HepG2 (cell line): ENCODE results near the gene RNPC3.
"Not testable (repeated sequence)": the region's sequence is repeated elsewhere in the genome, so short reads cannot be mapped to it uniquely, and the experiment has no call there.

Experiments
- BRF2 ChIP-seq: sonication (generic); formaldehyde crosslinking; IDR thresholded peaks from 2 replicates; pipeline ENCODE4 v1.8.1; 2022; ENCODE audit warnings: mild to moderate bottlenecking, missing genetic modification reagents
- CEBPB ChIP-seq: IDR thresholded peaks from 2 replicates; pipeline ENCODE4 v1.6.1; 2011; ENCODE audit warnings: low read depth, low read length, improper control_type of control experiment, borderline replicate concordance
- CTCF ChIP-seq: sonication (generic); formaldehyde crosslinking; IDR thresholded peaks from 2 replicates; pipeline ENCODE4 v1.5.0; 2020; ENCODE audit warnings: mild to moderate bottlenecking, missing genetic modification reagents, moderate library complexity
- EZH2 ChIP-seq: conservative IDR thresholded peaks from 2 replicates; pipeline ENCODE4 v1.6.1; 2012; ENCODE audit warnings: mild to moderate bottlenecking, low read depth, low read length, moderate library complexity
- HNRNPLL ChIP-seq: fragments of 200-400 bp; formaldehyde crosslinking; IDR thresholded peaks from 2 replicates; pipeline ENCODE4 v1.6.1; 2017; ENCODE audit warnings: mild to moderate bottlenecking, low read depth, low read length; ENCODE audit not compliant: poor library complexity, severe bottlenecking
- MIXL1 ChIP-seq: IDR thresholded peaks from 2 replicates; pipeline ENCODE4 v1.6.1; 2016
- NPAS2 ChIP-seq: sonication (generic); formaldehyde crosslinking; IDR thresholded peaks from 2 replicates; pipeline ENCODE4 v1.8.0; 2022; ENCODE audit warnings: mild to moderate bottlenecking, missing genetic modification reagents, borderline replicate concordance
- POGZ ChIP-seq: sonication (generic); formaldehyde crosslinking; IDR thresholded peaks from 2 replicates; pipeline ENCODE4 v1.4.0; 2020; ENCODE audit warnings: mild to moderate bottlenecking, missing genetic modification reagents
- POLR2G ChIP-seq: fragments of 200-400 bp; formaldehyde crosslinking; IDR thresholded peaks from 2 replicates; pipeline ENCODE4 v1.6.1; 2018; ENCODE audit warnings: mild to moderate bottlenecking, low read depth, low read length, moderate library complexity
- TRIM22 ChIP-seq: fragments of 450-650 bp; IDR thresholded peaks from 2 replicates; pipeline ENCODE4 v1.6.1; 2017
- ZBTB1 ChIP-seq: sonication (generic); formaldehyde crosslinking; IDR thresholded peaks from 2 replicates; pipeline ENCODE4 v1.4.0; 2020; ENCODE audit warnings: missing genetic modification reagents, borderline replicate concordance
- ZFX ChIP-seq: sonication (generic); formaldehyde crosslinking; IDR thresholded peaks from 2 replicates; pipeline ENCODE4 v1.4.0; 2020; ENCODE audit warnings: mild to moderate bottlenecking, low read depth, missing genetic modification reagents, moderate library complexity
- ZNF205 ChIP-seq: IDR thresholded peaks from 2 replicates; pipeline ENCODE4 v1.6.1; 2018; ENCODE audit warnings: missing biosample characterization, missing genetic modification reagents

- TF ChIP-seq CTCF (CRISPR knock-in tag); POLR2G; ZBTB1 (CRISPR knock-in tag); HNRNPLL; ZFX (CRISPR knock-in tag); POGZ (CRISPR knock-in tag); MIXL1 (CRISPR knock-in tag); EZH2; TRIM22; BRF2 (CRISPR knock-in tag); ZNF205 (CRISPR knock-in tag); NPAS2 (CRISPR knock-in tag); CEBPB: not testable (repeated sequence)
Measured at GRCh38 chr1:103576784-103577183, 51.3 kb downstream of the RNPC3 start.
